ENCODE data around the gene PRR15.

DNA sequence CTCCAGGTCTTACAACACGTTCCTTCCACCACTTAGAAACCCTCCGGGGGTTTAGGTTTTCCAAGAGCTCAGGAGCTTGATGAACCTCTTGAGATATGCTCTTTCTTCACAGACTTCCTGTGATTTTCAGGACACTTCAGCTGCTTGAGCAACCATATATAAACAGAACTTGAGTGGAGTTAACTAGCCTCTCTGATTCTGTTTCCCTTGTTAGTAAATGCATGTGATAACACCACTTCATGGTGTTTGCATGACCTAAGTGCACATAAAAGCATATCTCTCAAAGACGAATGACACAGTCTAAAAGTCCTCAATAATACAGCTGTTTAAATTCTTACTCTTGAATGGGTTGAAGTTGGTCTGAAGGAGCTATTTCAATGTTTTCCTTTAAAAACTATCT, 9.9 kb downstream of the PRR15 start:
- TF ChIP-seq, protein P1, sequence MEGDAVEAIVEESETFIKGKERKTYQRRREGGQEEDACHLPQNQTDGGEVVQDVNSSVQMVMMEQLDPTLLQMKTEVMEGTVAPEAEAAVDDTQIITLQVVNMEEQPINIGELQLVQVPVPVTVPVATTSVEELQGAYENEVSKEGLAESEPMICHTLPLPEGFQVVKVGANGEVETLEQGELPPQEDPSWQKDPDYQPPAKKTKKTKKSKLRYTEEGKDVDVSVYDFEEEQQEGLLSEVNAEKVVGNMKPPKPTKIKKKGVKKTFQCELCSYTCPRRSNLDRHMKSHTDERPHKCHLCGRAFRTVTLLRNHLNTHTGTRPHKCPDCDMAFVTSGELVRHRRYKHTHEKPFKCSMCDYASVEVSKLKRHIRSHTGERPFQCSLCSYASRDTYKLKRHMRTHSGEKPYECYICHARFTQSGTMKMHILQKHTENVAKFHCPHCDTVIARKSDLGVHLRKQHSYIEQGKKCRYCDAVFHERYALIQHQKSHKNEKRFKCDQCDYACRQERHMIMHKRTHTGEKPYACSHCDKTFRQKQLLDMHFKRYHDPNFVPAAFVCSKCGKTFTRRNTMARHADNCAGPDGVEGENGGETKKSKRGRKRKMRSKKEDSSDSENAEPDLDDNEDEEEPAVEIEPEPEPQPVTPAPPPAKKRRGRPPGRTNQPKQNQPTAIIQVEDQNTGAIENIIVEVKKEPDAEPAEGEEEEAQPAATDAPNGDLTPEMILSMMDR (conservative IDR thresholded peaks at IDR 0.05; ENCODE audit: low read length), result no peak
- no peak for TF ChIP-seq EZH2phosphoT487 (IDR thresholded peaks at IDR 0.05; ENCODE audit: borderline replicate concordance, low read depth, low read length)
